Activated naive CD8-positive, alpha-beta T cell treated with anti-CD3 and anti-CD28 coated beads, Interleukin-2, amount 50 U/mL, for 16 hours (primary cell): ENCODE measurements around the gene CTBP1.

Experiments used
- DNase-seq: peaks from one replicate; pipeline ENCODE4 v3.0.0-alpha.2; 2020; ENCODE audit warnings: low read depth, low spot score

The CTBP1 gene

GRCh38 chr4:1175635-1176229 lies 73.2 kb downstream of the CTBP1 start:
- DNase-seq: no peak

- no peak for DNase-seq
Measured at GRCh38 chr4:1174941-1175634, 73.8 kb downstream of the CTBP1 start.

GRCh38 chr4:1172971-1173757 lies 75.8 kb downstream of the CTBP1 start:
- no peak for DNase-seq

DNA sequence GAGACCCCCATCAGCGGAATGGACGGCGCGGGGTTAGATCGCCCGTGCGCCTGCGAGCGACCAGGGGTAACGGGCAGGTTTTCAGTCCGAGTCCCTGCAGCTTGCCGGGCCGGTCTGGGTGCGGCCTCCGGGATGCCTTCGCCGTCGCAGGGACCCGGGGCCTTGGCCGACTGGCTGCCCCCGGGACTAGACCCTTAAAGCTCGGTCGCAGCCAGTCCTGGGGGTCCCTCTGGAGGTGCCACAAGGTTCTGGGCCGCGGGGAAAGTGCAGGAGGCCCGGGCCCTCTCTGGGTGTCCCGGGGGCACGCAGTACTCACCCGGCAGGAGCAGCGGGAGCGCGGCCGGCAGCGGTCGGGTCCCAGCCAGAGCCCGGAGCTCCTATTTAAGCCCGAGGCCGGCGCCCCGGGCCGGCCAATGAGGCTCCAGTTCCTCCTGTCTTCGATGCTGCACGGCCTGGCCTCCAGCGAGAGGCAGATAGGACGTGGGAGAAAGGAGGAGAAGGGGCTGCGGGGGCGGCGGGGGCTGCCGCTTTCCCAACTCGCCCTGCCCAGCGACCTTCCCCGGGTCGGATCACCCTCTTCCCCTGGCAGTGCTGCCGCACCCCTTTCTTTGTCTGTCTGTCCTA lies 76.6 kb downstream of the CTBP1 start, which contains the start of gene SPON2:
Gene SPON2, minus strand, starts transcription at position 356 of the 624 bp plus-strand sequence.
- DNase-seq: no peak

DNA sequence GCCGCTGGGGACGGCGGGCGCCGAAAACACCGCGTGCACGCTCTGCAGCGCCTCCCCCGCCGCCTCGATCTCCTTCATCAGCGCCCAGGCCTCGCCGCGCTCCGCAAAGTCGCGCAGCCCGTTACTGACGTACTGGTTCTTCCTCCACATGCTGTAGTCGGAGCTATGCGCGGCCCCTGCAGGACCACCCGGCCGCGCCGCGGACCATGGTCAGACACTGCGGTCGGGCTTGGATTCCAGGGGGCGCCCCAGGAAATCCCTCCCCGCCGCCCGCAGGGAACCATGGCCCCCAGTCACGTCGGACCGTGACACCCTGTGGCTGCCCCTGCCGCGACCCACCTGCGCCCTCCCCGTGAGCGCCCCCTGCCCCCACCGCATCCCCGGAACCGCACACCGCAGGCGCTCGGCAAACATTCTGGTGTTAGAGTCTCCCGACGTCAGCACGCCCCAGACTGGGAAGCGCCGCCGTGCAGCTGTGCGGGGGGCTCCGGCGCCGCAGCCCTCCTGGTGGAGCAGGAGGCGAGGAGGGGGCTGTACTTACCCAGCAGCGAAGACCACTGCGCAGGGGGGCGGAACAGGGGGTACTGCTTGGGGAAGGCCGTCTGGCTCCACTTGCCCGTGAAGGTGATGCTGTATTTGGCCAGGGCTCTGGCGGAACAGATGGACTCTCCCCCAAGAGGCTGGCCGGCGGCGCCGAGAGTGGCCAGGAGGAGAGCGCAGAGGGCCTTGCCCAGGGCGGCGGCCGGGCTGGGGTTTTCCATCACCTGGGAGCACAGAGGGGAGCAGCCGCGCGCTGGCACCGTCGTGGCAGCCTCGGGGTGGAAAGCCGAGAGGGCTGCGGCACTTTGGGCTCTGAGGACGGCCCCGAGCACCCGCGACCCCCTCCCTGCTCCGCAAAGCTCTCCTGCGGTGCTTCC lies 77.4 kb downstream of the CTBP1 start:
- no peak for DNase-seq

DNA sequence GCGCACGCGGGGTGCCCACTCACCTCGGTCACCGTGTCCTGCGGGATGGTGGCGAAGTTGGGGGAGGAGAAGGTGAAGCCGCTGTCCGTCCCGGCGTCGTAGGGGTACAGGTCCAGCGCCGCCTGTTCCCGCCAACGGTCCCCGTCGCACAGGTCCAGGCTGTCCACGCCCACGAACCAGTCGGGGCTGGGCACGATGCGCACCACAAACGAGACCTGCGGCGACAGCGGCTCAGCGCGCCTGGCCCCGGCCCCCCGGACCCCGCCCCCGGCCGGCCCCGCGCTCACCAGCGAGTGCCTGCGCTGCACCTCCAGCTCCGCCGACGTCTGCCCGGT lies 78.0 kb downstream of the CTBP1 start:
- DNase-seq: no peak

DNA sequence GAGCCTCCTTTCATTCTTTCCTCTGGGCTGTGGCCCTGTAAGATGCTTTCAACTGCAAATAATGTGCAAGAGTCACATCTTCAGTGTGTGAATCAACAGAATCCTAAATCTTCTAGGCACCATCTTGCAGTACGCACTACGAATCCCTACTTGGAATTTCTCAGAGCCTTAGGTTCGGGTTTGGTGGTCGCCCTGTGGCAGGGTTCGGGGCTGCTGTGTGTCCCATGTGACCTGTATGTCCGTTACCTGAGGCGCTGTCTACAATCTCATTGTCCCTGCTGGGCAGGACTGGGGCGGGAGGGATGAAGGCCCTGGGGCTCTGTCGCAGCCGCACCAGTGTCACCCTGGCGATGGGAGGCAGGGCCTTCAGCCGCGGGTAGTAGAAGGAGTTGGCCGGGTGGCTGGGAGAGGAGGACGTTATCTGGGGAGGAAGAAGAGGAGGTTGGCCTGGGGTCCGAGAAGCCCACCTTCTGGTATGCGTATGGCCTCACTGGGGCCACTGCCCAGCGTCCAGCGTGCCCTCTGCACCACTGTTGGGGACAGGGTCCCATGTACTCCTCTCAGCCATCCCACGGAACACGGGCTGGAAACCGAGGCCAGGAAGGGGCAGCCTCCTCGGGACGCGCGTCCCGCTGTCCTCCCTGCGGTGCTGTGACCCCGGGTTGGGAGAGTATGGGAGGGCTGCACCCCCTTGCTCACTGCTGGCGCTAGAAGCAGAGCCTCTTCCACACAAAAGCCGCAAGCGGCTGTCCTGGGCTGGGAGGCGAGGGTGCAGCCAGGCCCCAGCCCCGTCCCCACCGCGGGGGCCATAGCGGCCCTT lies 78.6 kb downstream of the CTBP1 start:
- no peak for DNase-seq

- no peak for DNase-seq
Measured at GRCh38 chr4:1169691-1170096, 79.2 kb downstream of the CTBP1 start.

- DNase-seq: no peak
Measured at GRCh38 chr4:1169171-1169671, 79.7 kb downstream of the CTBP1 start.

- no peak for DNase-seq
Measured at GRCh38 chr4:1168191-1169101, 80.5 kb downstream of the CTBP1 start.

DNA sequence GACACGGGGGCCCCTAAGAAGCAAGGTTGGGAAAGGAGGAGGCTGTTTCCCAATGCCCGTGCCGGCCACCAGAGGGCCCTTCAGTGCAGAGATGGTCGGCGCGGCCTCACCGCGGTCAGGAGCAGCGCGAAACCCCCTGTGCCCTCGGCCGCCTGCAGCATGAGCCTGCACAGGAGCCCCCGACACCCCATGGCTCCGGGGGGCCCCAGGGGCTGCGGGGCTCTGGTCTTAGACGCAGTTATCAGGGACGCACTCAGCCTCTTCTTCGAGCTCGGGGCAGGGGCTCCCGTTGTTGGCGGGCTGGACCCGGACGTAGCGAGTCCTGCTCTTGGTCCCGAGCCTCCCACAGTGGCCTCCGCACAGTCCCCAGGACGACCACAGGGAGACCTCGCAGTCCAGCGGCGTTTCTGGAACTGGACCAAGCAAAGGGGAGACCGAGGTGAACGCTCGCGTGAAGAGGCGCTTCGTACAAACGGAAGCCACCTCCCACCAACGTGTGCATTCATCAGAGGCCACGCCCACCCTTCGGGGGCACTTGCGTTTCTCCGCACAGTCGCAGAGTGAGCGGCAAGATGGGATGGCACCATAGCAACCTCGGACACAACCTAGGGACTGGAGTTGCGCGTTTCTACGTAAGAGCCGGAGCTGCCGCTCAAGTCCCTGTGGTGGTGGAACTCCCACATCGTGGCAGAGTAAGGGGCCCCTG lies 81.5 kb downstream of the CTBP1 start:
- DNase-seq: peak; percentile 81

GRCh38 chr4:1166509-1167243 lies 82.3 kb downstream of the CTBP1 start:
- no peak for DNase-seq

DNA sequence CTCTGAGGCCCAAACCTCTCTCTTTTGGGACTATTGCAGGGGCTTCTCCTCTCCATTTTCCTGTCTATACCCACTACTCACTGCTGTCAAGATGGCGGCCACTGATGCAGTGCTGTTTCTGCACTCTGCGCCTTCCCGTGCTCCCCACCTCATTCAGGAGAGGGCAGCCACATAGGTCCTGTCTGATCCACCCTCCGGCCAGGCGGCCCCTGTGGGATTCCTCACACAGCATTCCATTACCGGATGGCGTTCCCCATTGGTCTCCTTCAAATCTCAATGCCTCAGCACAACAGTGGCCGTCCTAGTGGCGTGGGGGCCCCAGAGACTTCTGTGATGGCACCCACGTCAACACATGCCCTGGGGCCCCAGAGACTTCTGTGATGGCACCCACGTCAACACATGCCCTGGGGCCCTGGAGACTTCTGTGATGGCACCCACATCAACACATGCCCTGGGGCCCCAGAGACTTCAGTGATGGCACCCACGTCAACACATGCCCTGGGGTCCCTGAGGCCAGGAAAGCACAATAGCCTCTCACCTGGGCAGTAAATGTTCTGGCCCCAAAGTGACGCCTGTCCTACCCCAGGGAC lies 83.9 kb downstream of the CTBP1 start:
- no peak for DNase-seq

- no peak for DNase-seq
Measured at GRCh38 chr4:1164444-1164843, 84.5 kb downstream of the CTBP1 start.

DNA sequence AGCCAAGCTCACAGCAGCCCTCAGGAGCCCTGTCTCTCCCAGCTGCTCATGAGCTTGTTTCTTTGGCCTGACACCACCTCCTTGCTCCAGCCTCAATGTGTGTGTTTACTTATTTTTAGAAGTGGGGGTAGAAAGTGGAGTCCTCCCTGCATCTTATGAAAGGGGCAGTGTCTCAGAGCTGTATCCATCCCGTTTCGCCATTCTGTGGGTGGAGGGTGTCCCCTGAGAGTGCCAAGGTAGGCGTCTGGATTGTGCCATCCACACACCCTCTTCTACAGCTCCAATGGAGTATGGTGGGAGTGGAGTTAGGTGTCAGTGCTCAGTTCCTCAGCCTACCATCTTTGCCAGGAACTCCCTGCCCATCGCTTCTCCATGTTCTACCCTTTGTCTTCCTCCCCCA lies 84.9 kb downstream of the CTBP1 start:
- DNase-seq: no peak
